Measurements from ENCODE around the gene UBASH3B.

GRCh38 chr11:122784325-122784955 is 128.9 kb downstream of the UBASH3B start:
- TF ChIP-seq CTCF (IDR thresholded peaks at IDR 0.05; ENCODE audit: insufficient read depth, low read length) (no peak), POLR2AphosphoS5 (IDR thresholded peaks at IDR 0.05; ENCODE audit: low read depth) (no peak), GABPA (IDR thresholded peaks at IDR 0.05; ENCODE audit: low read depth) (no peak), REST (IDR thresholded peaks at IDR 0.05; ENCODE audit: insufficient replicate concordance, low read depth) (no peak)

Data from HL-60 (cell line).